Measurements from ENCODE around the gene NCDN. TPM values are rescaled to one million over a fixed set of nuclear protein-coding genes. Genes with fewer than 3 reads are reported as not detected.

The NCDN gene
- total RNA-seq, 2 experiments from 2014 or later = 22.2 to 30.1 TPM

GRCh38 chr1:35509558-35509957 is 48.0 kb upstream of the NCDN start:
- no peaks in the 10 kb centered on the region for H4K20me1 ChIP-seq (ENCODE audit: insufficient read depth, low read length)
- peaks cover 47% of the 10 kb centered on the region for H3K4me1 ChIP-seq (ENCODE audit: insufficient read depth, low read length, poor library complexity, severe bottlenecking)
- H2AFZ ChIP-seq (ENCODE audit: low read length) = no peak overlapping the region
- no TSS peak for BruUV-seq (replicated peaks)
- H3K4me3 ChIP-seq (ENCODE audit: low read depth, low read length, poor library complexity, severe bottlenecking) = no peak overlapping the region
- CTCF ChIA-PET (ENCODE audit: unreplicated experiment) = no interaction called here
- H3K9me2 ChIP-seq (ENCODE audit: insufficient read depth, low read length) = no peaks in the 10 kb centered on the region
- intact Hi-C loops (cut with micrococcal nuclease; ENCODE audit: unreplicated experiment) = loop anchor here (5.0 kb wide), 1 partner anchor 48 kb away; the partner anchor contains the start of genes KIAA0319L and NCDN
- peaks cover 19% of the 10 kb centered on the region; the same call in 1 of the 2 replicates for H3K79me2 ChIP-seq (ENCODE audit: insufficient read depth, low read depth, low read length)
- POLR2A ChIA-PET = interaction anchor here (0.8 to 1.3 kb wide), 4 partner anchors 8 to 53 kb away, joined by 3 to 4 read pairs (median 3); no protein-coding TSS in a partner anchor
- no peak for TF ChIP-seq EZH2phosphoT487 (IDR thresholded peaks at IDR 0.05; ENCODE audit: borderline replicate concordance, low read depth, low read length)
- no peak for TF ChIP-seq CTCF (conservative IDR thresholded peaks at IDR 0.05; ENCODE audit: low read length)
- no peak for DNase-seq (ENCODE audit: low spot score)
- H3K27ac ChIP-seq (ENCODE audit: low read depth, low read length, poor library complexity, severe bottlenecking) = no peak overlapping the region
- peak overlapping the region; percentile 71 for H3K4me2 ChIP-seq (ENCODE audit: low read length)
- H3K36me3 ChIP-seq (ENCODE audit: insufficient read depth, low read length) = peaks cover 13% of the 10 kb centered on the region; the same call in 1 of the 2 replicates
- no peaks in the 10 kb centered on the region for H3K9me3 ChIP-seq (ENCODE audit: low read length)

GRCh38 chr1:35511305-35511704 is 46.3 kb upstream of the NCDN start:
- H3K9me3 ChIP-seq (ENCODE audit: low read length) = peaks cover 3% of the 10 kb centered on the region; the same call in 1 of the 2 replicates
- H4K20me1 ChIP-seq (ENCODE audit: insufficient read depth, low read length) = no peaks in the 10 kb centered on the region
- peaks cover 19% of the 10 kb centered on the region; the same call in 1 of the 2 replicates for H3K79me2 ChIP-seq (ENCODE audit: insufficient read depth, low read depth, low read length)
- no TSS peak for BruUV-seq (replicated peaks)
- H3K36me3 ChIP-seq (ENCODE audit: insufficient read depth, low read length) = peaks cover 3% of the 10 kb centered on the region; the same call in 1 of the 2 replicates
- ChIA-PET POLR2A (interaction anchor here (1.1 kb wide), 1 partner anchor 56 kb away, joined by 3 read pairs; no protein-coding TSS in a partner anchor), CTCF (ENCODE audit: unreplicated experiment) (no interaction called here)
- no peak overlapping the region for H2AFZ ChIP-seq (ENCODE audit: low read length)
- no peak overlapping the region for H3K27ac ChIP-seq (ENCODE audit: low read depth, low read length, poor library complexity, severe bottlenecking)
- no peak overlapping the region for H3K4me3 ChIP-seq (ENCODE audit: low read depth, low read length, poor library complexity, severe bottlenecking)
- no peak overlapping the region for H3K4me2 ChIP-seq (ENCODE audit: low read length)
- DNase-seq (ENCODE audit: low spot score) = no peak
- no peaks in the 10 kb centered on the region for H3K9me2 ChIP-seq (ENCODE audit: insufficient read depth, low read length)
- intact Hi-C loops (cut with micrococcal nuclease; ENCODE audit: unreplicated experiment) = no loop called here
- no peak for TF ChIP-seq EZH2phosphoT487 (IDR thresholded peaks at IDR 0.05; ENCODE audit: borderline replicate concordance, low read depth, low read length)
- TF ChIP-seq CTCF (conservative IDR thresholded peaks at IDR 0.05; ENCODE audit: low read length) = no peak
- H3K4me1 ChIP-seq (ENCODE audit: insufficient read depth, low read length, poor library complexity, severe bottlenecking) = peaks cover 35% of the 10 kb centered on the region

GRCh38 chr1:35518183-35518582 is 39.4 kb upstream of the NCDN start:
- no peak for TF ChIP-seq EZH2phosphoT487 (IDR thresholded peaks at IDR 0.05; ENCODE audit: borderline replicate concordance, low read depth, low read length)
- no peak for TF ChIP-seq CTCF (conservative IDR thresholded peaks at IDR 0.05; ENCODE audit: low read length)
- Histone ChIP-seq H3K79me2 (ENCODE audit: insufficient read depth, low read depth, low read length) (no peaks in the 10 kb centered on the region), H2AFZ (ENCODE audit: low read length) (no peak overlapping the region)

More at GRCh38 chr1:35518183-35518582, 39.4 kb upstream of the NCDN start:
- H3K9me2 ChIP-seq (ENCODE audit: insufficient read depth, low read length) = no peaks in the 10 kb centered on the region
- no peak for DNase-seq (ENCODE audit: low spot score)
- intact Hi-C loops (cut with micrococcal nuclease; ENCODE audit: unreplicated experiment) = no loop called here
- H3K4me1 ChIP-seq (ENCODE audit: insufficient read depth, low read length, poor library complexity, severe bottlenecking) = no peaks in the 10 kb centered on the region
- H3K27ac ChIP-seq (ENCODE audit: low read depth, low read length, poor library complexity, severe bottlenecking) = no peak overlapping the region
- H3K4me3 ChIP-seq (ENCODE audit: low read depth, low read length, poor library complexity, severe bottlenecking) = no peak overlapping the region
- no peaks in the 10 kb centered on the region for H3K36me3 ChIP-seq (ENCODE audit: insufficient read depth, low read length)
- POLR2A ChIA-PET = interaction anchor here (1.1 to 1.2 kb wide), 2 partner anchors 9 to 87 kb away, joined by 3 read pairs; no protein-coding TSS in a partner anchor
- H3K9me3 ChIP-seq (ENCODE audit: low read length) = peaks cover 14% of the 10 kb centered on the region; the same call in 1 of the 2 replicates
- H4K20me1 ChIP-seq (ENCODE audit: insufficient read depth, low read length) = no peaks in the 10 kb centered on the region
- BruUV-seq (replicated peaks) = no TSS peak
- H3K4me2 ChIP-seq (ENCODE audit: low read length) = no peak overlapping the region
- CTCF ChIA-PET (ENCODE audit: unreplicated experiment) = no interaction called here

Measured in OCI-LY7 (cell line).